HG03457 (cell line): Measurements from ENCODE around the gene FASN.

ENCODE experiments used
- ATAC-seq: cut with Tn5 transposase; IDR thresholded peaks from one replicate; pipeline ENCODE4 v1.9.1; 2021; ENCODE audit warnings: moderate number of reproducible peaks; ENCODE audit not compliant: unreplicated experiment

FASN gene

DNA sequence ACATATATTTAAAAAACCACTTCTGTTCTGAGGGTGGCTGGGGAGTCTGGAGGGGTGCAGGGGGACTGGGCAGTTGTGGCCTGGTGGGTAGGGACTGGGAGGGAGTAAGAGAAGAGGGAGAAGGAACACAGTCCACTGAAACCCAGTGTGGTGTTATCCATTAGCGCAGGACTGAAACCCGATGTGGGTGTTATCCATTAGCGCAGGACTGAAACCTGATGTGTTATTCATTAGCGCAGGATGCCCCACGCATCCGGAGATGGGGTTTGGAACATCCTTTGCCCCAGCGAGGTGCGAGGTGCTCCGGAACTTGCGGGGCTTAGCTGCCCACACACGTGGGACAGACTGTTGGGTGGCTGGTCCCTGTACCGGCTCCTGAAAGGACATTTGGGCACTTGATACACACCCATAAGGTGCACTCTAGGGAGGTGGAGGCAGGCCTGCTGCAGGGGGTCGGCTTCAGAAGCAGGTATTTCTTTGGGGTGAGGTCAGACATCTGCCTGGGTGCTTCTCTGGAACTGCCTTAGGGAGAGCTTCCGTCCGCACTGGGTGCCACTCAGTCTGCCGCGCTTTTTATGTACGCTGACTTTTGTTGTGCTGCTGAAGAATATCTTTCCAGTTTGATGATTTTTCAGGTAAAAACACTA lies 20.3 kb upstream of the FASN start:
- ATAC-seq, result no peak

DNA sequence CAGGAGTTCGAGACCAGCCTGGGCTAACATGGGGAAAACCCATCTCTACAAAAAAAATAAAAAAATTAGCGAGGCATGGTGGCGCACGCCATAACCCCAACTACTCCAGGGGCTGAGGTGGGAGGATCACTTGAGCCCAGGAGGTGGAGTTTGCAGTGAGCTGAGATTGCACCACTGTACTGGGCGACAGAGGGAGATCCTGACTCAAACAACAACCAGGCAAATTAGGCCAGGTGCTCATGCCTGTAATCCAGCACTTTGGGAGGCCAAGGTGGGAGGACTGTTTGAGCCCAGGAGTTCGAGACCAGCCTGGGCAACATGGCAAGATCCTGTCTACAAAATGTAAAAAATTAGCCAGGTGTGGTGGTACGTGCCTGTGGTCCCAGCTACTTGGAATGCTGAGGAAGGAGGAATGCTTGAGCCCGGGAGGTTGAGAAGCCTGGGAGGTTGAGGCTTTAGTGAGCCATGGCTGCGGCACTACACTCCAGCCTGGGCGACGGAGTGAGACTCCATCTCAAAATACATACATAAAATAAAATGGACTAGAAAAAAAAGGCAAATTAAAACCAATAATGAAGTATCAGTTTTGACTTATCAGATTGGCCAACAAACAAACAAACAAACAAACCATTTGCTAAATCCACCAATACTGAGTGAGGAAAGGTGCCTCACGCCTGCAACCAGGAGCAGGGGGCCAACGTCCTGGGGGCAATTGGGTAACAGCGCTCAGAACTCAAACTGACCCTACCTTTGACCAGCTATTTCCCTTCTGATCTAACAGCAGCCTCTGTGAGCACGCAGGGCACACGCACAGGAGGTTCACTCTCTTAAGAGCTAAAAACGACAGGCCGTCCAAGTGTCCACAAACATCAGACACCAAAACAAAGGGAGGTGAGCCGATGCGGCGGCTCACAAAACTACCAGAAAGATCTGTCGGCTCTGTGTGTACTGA lies 19.4 kb upstream of the FASN start:
- no peak for ATAC-seq

DNA sequence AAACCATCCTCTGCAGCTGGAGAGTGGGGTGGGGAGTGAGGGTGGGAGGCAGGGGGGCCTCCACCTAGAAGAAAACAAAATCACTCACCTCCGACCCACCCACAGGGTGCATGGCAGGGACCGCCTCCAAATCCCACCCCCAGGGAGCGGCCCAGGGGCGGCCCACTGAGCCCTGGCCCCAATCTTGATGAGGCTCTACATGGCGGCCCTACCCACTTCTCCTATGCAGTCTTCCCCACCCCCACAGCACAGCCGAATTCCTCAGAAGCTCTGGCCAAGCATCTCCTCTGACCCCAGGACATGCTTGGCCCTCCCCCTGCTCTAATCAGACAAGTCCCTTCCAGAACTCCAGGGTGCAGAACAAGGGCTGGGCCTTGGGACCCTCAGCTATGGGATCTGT lies 18.2 kb upstream of the FASN start:
- ATAC-seq, result no peak

DNA sequence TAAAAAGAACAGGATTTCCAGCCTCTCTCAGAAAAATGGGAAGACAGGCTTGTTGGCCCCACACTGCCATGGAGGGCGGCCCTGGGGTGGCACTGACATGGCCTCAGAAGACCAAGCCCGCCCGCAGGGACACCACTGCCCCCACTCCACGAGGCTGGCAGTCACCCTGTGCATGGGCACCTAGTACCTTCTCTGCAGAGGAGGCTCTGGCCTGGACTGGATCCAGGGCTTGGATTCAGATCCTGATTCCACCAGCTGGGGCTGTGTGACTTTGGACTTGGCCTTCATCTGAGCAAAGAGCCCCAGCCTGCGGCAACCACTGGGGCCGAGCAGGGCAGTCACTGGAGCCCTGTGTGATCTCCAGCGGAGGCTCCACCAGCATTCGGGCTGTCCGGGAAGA lies 16.8 kb upstream of the FASN start:
- ATAC-seq, result no peak

DNA sequence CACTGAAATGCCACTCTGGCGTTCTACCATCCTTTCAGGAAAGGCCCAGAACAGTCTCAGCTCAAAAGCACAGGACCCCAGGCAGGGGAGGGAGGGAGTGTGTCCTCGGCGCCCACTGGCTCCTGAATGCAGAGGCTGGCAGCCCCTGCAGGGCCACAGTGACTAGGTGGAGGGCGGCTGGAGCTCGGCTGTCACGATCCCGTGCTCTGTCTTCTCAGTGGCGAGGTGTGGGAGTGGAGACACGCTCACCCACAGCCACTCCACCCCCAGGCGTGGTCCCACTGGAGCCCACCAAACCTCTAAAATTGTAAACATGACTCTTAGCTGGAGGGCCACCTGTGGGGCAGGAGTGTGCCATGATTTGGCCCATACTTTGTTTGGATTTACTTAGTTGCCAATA lies 16.4 kb upstream of the FASN start:
- no peak for ATAC-seq

DNA sequence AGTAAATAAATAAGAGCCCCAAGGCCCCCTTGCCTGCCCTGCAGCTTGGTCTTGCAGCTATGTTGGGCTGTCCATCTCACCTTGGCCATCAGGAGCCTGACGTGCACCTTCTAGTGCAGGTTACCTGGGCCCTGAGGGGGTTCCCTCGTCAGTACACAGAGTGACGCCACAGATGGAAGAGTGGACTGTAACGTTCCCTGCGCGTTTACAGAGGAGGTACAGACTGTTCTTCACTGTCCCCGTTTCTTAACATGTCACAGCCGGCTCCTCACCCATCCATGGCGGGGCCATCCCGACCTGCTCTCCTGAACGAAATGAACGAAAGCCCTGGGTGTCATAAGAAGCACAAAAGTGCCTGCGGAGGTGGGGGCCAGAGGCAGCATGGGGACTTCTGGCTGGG lies 15.9 kb upstream of the FASN start:
- no peak for ATAC-seq

DNA sequence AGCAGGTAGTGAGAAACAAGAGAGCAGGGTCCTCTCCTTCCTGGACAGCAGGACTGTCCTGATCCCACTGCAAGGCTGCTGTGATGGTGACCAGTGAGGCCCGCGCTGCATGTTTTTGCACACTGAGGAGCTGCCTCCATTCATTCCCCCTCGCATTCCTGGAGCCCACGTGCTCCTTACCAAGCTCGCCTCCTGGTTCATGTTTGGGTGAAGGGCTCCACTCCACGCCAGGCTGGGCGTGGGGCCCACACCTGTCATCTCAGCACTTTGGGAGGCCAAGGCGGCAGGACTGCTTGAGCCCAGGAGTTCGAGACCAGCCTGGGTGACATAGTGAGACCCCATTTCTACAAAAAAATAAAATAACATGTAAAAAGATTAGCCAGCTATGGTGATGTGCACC lies 15.4 kb upstream of the FASN start:
- ATAC-seq, result no peak

DNA sequence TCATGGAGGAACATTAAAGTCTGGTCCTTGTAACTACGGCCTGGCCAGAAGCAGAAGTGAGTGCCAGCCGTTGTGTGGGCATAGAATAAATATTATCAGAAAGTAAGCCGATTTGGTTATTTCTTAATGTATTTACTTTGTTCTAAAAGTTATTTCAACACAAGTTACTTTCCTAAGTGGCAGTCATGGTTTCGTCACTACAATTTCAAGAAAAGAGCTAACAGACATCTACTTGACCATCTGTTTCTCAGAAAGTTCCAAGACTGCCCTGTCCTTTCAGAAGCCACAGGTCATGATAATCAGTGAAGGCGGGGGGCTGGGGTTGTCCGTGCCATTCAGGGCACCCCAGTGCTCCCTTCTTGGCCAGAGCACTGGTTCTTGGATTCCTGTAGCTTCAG lies 14.9 kb upstream of the FASN start:
- no peak for ATAC-seq

DNA sequence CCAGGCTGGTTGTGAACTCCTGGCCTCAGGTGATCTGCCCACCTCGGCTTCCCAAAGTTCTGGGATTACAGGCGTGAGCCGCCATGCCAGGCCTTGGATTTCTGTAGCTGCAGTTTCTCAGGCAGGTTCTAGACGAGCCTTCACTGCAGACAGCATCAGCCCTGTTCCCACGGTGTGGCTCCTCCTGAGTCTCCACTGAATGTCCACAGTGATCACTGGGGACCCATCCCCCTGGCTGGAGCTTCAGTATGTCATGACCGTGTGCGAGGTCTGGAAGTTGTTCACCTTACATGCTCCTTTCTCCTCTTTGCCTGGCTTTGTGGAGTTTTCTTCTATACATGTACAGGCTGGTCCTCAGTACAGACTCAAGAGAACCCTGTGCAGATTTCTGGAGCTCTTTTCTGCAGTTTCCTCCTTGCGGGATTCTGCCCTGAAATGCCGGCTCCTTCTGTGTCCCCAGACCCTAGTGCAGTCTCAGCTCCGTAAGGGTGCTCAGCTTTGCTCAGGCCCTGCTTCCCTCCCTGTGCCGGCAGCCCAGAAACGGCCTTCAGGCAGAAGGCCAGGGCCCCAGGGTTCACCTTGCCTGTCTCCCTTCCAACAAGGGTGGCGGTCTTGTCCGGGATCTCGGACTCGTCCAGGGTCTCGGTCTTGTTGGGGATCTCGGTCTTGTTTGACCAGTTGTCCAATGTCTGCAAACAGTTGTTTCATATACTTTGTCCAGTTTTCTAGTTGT lies 14.3 kb upstream of the FASN start:
- no peak for ATAC-seq

DNA sequence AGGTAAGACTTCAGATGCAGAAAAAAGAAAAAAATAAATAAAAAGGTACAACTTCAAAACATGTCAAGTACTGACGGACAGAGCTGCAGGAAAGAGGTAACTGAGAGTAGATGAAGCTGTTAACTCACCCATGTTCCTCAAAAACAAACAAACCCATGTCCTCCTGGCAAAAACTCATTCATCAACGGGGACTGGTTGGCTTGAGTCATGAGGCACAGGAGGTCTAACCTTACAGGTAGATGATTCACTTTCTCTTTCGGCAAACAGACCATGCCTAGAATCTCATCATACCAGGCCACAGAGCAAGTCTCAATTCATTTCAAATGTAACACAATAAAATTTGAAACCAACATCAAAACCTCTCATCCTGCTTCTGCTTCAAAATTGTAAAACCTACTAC lies 12.3 kb upstream of the FASN start:
- ATAC-seq, result no peak

DNA sequence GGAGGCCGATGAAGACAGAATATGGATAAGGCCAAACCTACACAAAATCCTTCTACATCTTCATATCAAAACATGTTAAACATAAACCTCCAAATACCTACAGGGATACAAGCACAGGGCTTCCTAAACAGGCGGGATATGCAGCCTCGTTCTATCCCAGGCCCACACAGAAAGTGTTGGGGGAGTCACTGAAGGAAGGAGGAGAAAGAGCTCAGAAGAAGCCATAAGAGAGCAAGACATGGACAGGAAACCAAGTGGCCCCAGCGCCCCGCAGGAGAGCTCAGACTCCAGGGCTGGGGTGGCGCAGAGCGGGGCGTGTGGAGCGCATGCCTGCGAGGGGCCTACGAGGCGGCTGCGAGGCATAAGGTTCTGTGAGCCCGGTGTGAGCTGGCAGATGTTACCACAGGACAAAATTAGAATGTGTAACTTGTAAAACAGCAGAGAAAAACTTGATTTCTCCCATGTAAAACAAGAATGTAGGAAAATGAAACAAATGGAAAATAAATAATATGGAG lies 11.0 kb upstream of the FASN start:
- no peak for ATAC-seq

DNA sequence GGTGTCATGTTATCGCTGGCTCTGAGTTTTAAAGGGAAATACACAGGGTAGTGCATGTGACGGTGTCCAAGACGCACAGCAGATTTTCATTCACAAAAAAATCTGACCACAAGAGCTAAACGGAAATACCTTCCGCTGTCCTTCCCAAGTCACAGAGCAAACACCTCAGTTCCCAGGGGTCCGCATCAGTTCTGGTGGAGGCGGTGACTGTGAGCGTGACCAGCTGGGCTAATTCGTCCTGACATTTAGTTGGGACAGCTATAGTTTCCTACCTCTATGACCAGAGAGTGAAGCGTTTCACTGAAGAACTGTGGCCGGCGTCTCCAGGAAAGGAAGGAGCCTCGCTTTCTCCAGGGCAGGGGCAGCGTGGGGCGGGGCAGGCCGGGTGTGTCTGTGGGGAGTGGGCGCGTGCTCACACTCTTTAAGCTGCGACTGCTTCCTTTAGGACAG lies 10.5 kb upstream of the FASN start:
- ATAC-seq, result no peak

DNA sequence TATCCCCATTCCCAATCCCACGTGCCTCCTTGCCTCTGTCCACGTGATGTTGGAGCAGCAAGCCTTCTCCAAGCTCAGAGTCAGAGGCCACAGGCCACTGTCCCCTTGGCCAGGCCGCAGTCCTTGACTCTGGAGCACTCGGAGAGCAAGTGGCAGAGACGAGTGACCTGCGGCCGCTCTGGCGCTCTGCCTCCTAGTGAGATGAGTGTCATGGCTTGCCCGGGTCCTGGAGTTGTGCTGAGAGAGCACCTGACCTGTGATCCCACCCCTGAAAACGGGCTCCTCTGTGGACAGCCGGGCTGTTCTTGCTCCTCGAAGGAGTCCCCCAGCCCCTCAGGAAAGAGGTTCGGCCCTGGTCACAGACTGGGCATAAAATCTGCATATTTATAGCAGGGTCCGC lies 10.0 kb upstream of the FASN start:
- no peak for ATAC-seq

DNA sequence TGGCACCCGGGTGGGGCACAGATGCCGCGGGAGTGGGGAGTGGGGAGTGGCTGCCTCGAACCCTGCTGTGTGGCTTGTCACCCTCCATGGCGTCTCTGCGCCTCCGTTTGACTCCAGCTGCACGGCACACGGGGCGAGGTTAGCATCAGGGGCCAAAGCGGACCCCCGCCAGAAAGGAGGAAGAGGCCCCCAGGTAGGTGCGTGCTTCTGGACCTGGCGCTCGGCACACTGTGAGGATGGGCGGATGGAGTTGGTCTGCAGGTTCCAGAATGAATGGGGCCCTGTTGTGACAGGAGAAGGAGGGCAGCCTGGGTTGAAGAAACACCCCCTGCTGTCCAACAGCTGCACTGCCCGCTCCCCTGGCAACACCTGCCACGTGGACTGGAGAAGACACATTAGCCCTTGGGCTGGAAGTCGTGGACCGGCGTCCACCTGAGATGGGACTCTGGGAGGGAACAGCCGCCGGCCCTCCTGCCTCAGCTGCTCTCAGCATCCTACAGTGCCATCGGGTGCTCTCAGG lies 9.4 kb upstream of the FASN start:
- ATAC-seq, result no peak

DNA sequence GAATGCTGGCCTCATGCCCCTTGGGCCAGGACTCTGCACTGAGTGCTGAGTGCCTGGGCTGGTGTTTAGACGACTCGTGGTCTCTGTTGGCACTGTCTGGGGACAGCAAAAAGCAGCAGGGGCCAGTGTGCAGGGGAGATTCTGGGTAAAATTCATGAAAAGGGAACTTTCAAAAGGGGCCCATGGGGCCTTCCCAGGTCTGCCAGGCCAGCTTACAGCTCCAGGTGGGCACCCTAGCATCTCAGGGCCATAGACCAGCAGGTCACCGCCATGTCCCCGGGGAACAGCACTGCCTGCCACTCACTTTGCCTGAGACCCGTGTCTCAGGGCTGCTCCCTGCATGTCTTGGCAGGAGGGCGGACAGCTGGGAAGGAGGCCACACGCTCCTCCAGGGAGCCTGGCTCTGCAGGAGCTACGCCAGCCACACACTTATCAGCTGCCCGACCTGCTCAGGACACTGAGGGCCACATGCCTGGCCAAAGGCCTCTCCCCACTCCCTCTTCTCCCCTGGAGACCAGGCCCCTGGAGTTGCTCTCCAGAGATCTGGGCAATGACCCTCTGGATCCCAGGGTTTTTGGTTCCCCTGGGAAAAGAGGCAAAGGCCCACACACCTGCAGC lies 8.8 kb upstream of the FASN start:
- no peak for ATAC-seq

DNA sequence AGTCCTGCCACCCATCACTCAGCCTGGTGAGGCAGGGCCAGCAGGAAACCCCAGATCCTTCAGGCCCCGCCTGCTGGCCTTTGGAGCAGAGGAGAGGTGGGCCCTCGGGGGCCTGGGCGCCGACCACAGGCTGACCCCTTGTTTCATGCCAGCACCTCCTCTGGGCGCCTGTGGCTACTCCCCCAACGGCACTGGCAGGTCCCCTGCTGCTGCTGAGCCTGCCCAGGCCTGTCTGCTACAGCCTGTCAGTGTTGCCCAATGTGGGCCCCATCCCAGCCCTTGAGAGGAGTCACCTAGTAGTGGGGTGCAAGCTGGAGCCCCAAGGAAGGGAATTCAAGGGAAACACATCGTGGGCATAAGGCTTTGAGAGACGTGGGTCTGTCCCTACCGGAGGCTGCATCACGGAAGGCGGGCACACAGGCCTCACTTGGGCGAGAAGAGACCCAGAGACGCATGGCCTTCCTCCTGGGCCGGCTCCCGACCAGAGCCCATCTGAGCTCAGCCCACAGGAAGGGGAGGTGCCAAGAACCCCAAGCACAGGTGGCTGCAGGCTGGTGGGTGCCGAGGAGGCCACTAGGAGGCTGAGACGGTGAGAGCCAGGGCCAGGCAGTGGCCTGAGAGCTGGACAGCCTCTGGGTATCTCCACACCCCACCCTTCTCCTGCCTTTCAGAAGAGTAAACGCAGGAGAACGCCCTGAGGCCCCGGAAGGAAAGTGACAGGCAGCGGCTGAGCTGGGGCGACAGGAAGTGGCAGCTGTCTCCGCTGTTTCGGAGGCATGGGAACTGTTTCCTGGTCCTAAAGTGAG lies 8.0 kb upstream of the FASN start:
- no peak for ATAC-seq

DNA sequence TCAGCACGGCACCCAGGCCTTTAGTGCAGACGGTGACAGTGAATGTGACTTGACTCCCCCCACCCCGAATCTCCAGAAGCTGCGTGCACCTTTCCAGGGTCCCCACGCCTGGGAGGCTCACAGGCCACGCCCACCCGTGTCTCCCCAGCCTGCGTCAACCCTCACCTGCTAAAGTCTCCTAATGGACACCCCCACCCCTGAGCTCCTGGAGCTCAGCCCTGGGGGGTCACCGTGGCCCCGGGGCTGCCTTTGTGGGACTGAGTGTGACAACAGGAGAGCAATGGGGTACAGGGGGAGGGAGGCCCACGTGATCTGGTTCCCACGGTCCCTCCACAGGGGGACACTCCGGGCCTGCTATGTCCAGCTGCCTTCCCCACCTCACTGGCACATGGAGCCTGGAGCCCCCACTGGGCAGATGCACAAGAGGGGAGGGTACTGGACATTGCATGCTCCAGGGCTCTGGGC lies 7.4 kb upstream of the FASN start:
- ATAC-seq, result no peak

DNA sequence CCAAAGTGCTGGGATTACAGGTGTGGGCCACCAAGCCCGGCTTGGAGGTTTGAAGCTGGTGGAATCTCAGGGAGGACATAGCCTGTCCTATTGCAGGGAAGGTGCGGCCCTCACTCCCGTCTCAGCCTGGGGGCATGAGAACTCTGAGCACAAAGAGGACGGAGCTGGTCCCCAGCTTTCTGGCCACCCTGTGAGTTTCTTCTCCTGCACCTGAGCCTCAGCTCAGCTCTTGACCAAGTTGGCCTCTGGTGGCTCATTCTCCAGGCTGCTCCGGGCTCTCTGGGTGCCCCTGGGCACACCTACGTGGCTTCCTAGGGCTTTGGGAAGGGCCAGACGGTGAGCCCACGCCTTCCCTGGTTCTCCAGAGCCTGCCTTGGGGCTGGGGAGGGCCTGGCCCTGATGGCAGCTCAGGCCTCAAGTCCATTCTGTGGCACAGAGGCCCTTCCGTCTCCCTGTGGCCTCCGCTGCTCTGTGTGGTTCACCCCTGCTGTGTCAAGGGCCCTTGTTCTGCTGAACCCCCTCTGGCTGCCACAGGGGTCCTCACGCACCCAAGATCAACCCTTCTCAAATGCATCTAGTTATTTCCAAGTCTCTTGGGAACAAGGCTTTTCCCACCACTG lies 6.9 kb upstream of the FASN start:
- ATAC-seq, result no peak
